Neural cell (in vitro differentiated cells): ENCODE data around the gene DCST1. TPM values are rescaled to one million over a fixed set of nuclear protein-coding genes. Genes with fewer than 3 reads are reported as not detected.

Source experiments
- H2AFZ ChIP-seq: fragments of 200-600, 300-800 bp; sonication (generic), shearing (Covaris generic); 2 replicates; pipeline ENCODE4 v1.6.0; 2014; ENCODE audit warnings: low read depth, mild to moderate bottlenecking, antibody characterized with exemption, low read length, moderate library complexity
- H3F3A ChIP-seq: fragments of 200-600 bp; shearing (Covaris generic); 2 replicates; pipeline ENCODE4 v1.6.1; 2016; ENCODE audit warnings: mild to moderate bottlenecking, moderate library complexity, mixed read lengths, antibody characterized with exemption, low read length; ENCODE audit not compliant: insufficient read depth, poor library complexity, severe bottlenecking
- H3K27ac ChIP-seq: fragments of 200-600, 300-800 bp; sonication (generic), shearing (Covaris generic); 2 replicates; pipeline ENCODE4 v1.5.1; 2014; ENCODE audit warnings: mild to moderate bottlenecking, low read length, moderate library complexity
- H3K27me3 ChIP-seq: fragments of 300-800, 200-600 bp; sonication (generic), shearing (Covaris generic); 2 replicates; pipeline ENCODE4 v1.6.0; 2014; ENCODE audit warnings: mild to moderate bottlenecking, low read depth, low read length, moderate library complexity; ENCODE audit not compliant: insufficient read depth
- H3K36me3 ChIP-seq: fragments of 300-800, 200-600 bp; sonication (generic), shearing (Covaris generic); 2 replicates; pipeline ENCODE4 v1.5.1; 2014; ENCODE audit warnings: mild to moderate bottlenecking, antibody characterized with exemption, low read length, moderate library complexity; ENCODE audit not compliant: insufficient read depth
- H3K4me2 ChIP-seq: fragments of 300-800, 200-600 bp; sonication (generic), shearing (Covaris generic); 2 replicates; pipeline ENCODE4 v1.6.0; 2014; ENCODE audit warnings: mild to moderate bottlenecking, low read length
- H3K4me3 ChIP-seq: fragments of 300-800, 200-600 bp; sonication (generic), shearing (Covaris generic); 2 replicates; pipeline ENCODE4 v1.5.1; 2014; ENCODE audit warnings: mild to moderate bottlenecking, low read length, moderate library complexity
- H3K79me2 ChIP-seq: fragments of 200-600 bp; shearing (Covaris generic); replicated peaks from 2 replicates; pipeline ENCODE4 v1.6.0; 2014; ENCODE audit warnings: mild to moderate bottlenecking, low read length, moderate library complexity; ENCODE audit not compliant: insufficient read depth
- H3K9ac ChIP-seq: fragments of 300-800, 200-600 bp; sonication (generic), shearing (Covaris generic); 2 replicates; pipeline ENCODE4 v1.6.1; 2016; ENCODE audit warnings: mild to moderate bottlenecking, low read length, mixed read lengths
- H3K9me2 ChIP-seq: fragments of 200-600 bp; shearing (Covaris generic); 2 replicates; pipeline ENCODE4 v1.6.1; 2016; ENCODE audit warnings: mild to moderate bottlenecking, low read length, mixed read lengths; ENCODE audit not compliant: insufficient read depth
- H3K9me3 ChIP-seq: fragments of 200-600, 300-800 bp; sonication (generic), shearing (Covaris generic); 2 replicates; pipeline ENCODE4 v1.6.1; 2016; ENCODE audit warnings: mild to moderate bottlenecking, mixed run types, low read length, moderate library complexity, mixed read lengths
- H4K20me1 ChIP-seq: fragments of 200-600 bp; shearing (Covaris generic); 2 replicates; pipeline ENCODE4 v1.6.1; 2016; ENCODE audit warnings: mild to moderate bottlenecking, mixed run types; ENCODE audit not compliant: insufficient read depth
- CTCF ChIP-seq: fragments of 450-650 bp; IDR thresholded peaks from 2 replicates; pipeline ENCODE4 v1.5.1; 2014; ENCODE audit warnings: antibody characterized with exemption, mild to moderate bottlenecking, moderate library complexity; ENCODE audit not compliant: poor library complexity, severe bottlenecking
- EP300 ChIP-seq: fragments of 450-650 bp; conservative IDR thresholded peaks from 2 replicates; pipeline ENCODE4 v1.6.1; 2014; ENCODE audit warnings: antibody characterized with exemption, mild to moderate bottlenecking, moderate library complexity; ENCODE audit not compliant: poor library complexity, severe bottlenecking
- EZH2 ChIP-seq: fragments of 200-600, 300-800 bp; shearing (Covaris generic), sonication (generic); IDR thresholded peaks from 2 replicates; pipeline ENCODE4 v1.6.1; 2014; ENCODE audit warnings: antibody characterized with exemption, low read length, borderline replicate concordance, mild to moderate bottlenecking; ENCODE audit not compliant: insufficient read depth, poor library complexity, severe bottlenecking
- MXI1 ChIP-seq: fragments of 450-650 bp; conservative IDR thresholded peaks from 2 replicates; pipeline ENCODE4 v1.6.1; 2014; ENCODE audit warnings: antibody characterized with exemption, mild to moderate bottlenecking; ENCODE audit not compliant: poor library complexity, severe bottlenecking
- POLR2AphosphoS5 ChIP-seq: IDR thresholded peaks from 2 replicates; pipeline ENCODE4 v1.6.1; 2012
- RAD21 ChIP-seq: fragments of 450-650 bp; conservative IDR thresholded peaks from 2 replicates; pipeline ENCODE4 v1.6.1; 2014; ENCODE audit warnings: antibody characterized with exemption, mild to moderate bottlenecking, moderate library complexity
- REST ChIP-seq: IDR thresholded peaks from 2 replicates; pipeline ENCODE4 v1.6.1; 2012; ENCODE audit warnings: borderline replicate concordance
- SMC3 ChIP-seq: fragments of 450-650 bp; conservative IDR thresholded peaks from 2 replicates; pipeline ENCODE4 v1.6.1; 2014; ENCODE audit warnings: antibody characterized with exemption, mild to moderate bottlenecking, moderate library complexity; ENCODE audit not compliant: poor library complexity
- TAF1 ChIP-seq: IDR thresholded peaks from 2 replicates; pipeline ENCODE4 v1.6.1; 2012; ENCODE audit warnings: low read depth
- polyA plus RNA-seq: library from polyadenylated mRNA; depleted of rRNA; stranded (reverse); fragments of >200 nt; gene quantifications from 2 replicates; pipeline ENCODE4 v1.2.3, GENCODE V29; 2014

The DCST1 gene
- polyA plus RNA-seq, 1 donor from 2014 or later, result not detected

- Histone ChIP-seq H3K9me3 (no peaks in the 10 kb centered on the region), H2AFZ (no peak overlapping the region), H3K9me2 (no peaks in the 10 kb centered on the region), H3K4me2 (no peak overlapping the region), H3K27ac (no peak overlapping the region), H3K36me3 (no peaks in the 10 kb centered on the region), H3K9ac (no peak overlapping the region), H3K79me2 (no peaks in the 10 kb centered on the region), H3K4me3 (no peak overlapping the region), H3K27me3 (no peaks in the 10 kb centered on the region), H4K20me1 (no peaks in the 10 kb centered on the region), H3F3A (no peaks in the 10 kb centered on the region)
- TF ChIP-seq REST (no peak), EP300 (no peak), MXI1 (no peak), EZH2 (no peak), RAD21 (no peak), SMC3 (no peak), TAF1 (no peak), CTCF (no peak), POLR2AphosphoS5 (no peak)
Measured at GRCh38 chr1:155010211-155010918, 23.3 kb upstream of the DCST1 start.

- Histone ChIP-seq H3K36me3 (no peaks in the 10 kb centered on the region), H4K20me1 (no peaks in the 10 kb centered on the region), H2AFZ (no peak overlapping the region), H3K9me2 (no peaks in the 10 kb centered on the region), H3K9ac (no peak overlapping the region), H3K4me3 (no peak overlapping the region), H3K27ac (no peak overlapping the region), H3K9me3 (no peaks in the 10 kb centered on the region), H3K27me3 (no peaks in the 10 kb centered on the region), H3K4me2 (no peak overlapping the region), H3K79me2 (no peaks in the 10 kb centered on the region), H3F3A (no peaks in the 10 kb centered on the region)
- TF ChIP-seq POLR2AphosphoS5, result no peak
- TF ChIP-seq MXI1, result no peak
- no peak for TF ChIP-seq EP300
- no peak for TF ChIP-seq CTCF
- no peak for TF ChIP-seq SMC3
- TF ChIP-seq RAD21, result no peak
- TF ChIP-seq REST, result no peak
- TF ChIP-seq EZH2, result no peak
- no peak for TF ChIP-seq TAF1
Measured at GRCh38 chr1:155011004-155011416, 22.6 kb upstream of the DCST1 start.
